GM21367 (cell line): ENCODE measurements around the gene LINC01488.

Source experiments
- ATAC-seq: cut with Tn5 transposase; IDR thresholded peaks from one replicate; pipeline ENCODE4 v1.9.1; 2021; ENCODE audit not compliant: unreplicated experiment

Gene LINC01488

GRCh38 chr11:69508974-69509373, 27.5 kb downstream of the LINC01488 start:
- no peak for ATAC-seq

GRCh38 chr11:69509381-69509780, 27.9 kb downstream of the LINC01488 start:
- no peak for ATAC-seq

GRCh38 chr11:69509846-69510390, 28.5 kb downstream of the LINC01488 start:
- no peak for ATAC-seq

DNA sequence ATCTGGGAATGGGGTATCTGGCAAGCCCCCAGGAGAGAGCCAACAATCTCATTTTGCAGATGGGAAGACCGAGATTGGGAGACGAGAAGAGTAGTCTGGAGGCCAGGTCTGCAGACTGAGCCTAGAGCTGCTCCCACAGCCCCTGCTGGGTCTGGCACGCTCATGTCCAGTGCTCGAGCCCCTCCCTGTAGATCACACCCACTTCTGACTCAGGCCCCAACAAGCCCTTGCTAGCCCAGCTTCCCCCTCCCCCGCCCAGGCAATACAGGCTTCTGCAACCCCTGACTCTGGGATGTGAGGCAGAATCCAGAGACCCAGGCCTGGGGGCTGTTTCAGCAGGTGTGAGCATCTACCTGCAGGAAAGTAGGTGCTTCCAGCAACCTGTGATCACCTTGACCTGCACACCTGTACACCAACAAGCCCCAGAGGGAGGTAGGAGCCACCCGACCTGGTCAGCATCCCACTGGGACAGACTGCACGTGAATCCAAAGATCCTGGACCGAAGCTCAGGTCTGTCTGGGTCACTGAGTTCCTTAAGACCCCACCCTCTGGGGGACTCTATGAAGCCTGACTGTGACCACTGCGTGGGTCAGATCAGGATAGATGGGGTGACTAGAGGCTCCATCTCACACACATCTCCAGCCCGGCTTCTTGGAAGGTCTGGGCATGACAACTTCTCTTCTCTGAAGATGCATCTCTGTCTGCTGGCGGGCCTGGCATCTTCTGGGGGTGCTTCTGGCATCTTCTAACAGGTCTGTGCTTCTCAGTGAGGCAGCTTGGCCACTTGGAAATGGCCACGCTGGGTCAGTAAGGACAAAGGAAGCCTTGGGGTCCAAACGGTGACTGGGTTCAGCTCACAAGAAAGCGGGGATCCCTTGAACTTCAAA, 29.3 kb downstream of the LINC01488 start:
- no peak for ATAC-seq

DNA sequence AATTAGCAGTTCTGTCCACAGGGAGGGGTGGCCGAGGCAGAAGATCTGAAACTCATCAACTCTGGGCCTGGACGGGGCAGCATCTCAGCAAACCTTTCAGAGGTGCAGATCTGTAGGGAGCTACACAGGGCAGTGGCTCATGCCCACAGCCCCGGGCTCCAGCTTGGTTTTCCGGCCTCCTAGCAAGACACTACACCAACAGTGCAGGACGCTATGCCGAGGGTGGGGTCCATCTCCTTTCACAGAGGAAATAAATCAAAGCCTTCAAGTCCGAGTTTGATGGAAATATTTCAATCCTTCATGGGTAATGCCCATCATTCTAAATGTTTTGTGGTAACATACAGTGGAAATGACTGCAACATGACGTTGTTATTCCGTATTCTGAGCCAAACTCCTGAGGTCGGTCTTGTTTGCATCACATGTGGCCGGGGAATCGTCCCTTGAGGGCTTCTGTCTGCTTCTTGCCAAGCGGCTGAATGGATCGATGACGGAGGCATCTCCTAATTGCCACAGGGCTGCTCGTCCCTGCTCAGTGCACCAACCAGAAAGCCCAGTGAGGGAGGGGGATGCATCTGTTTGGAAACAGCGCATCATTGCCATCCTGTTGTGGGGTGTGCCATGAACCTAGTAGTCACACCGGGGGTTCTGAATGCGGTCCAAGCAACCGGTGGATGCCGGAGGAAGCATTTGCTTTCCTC, 30.0 kb downstream of the LINC01488 start:
- ATAC-seq: no peak

- ATAC-seq: no peak
Observed at GRCh38 chr11:69512136-69512535, 30.7 kb downstream of the LINC01488 start.

- ATAC-seq: no peak
Observed at GRCh38 chr11:69512790-69513189, 31.3 kb downstream of the LINC01488 start.

- no peak for ATAC-seq
Observed at GRCh38 chr11:69513196-69513595, 31.7 kb downstream of the LINC01488 start.

DNA sequence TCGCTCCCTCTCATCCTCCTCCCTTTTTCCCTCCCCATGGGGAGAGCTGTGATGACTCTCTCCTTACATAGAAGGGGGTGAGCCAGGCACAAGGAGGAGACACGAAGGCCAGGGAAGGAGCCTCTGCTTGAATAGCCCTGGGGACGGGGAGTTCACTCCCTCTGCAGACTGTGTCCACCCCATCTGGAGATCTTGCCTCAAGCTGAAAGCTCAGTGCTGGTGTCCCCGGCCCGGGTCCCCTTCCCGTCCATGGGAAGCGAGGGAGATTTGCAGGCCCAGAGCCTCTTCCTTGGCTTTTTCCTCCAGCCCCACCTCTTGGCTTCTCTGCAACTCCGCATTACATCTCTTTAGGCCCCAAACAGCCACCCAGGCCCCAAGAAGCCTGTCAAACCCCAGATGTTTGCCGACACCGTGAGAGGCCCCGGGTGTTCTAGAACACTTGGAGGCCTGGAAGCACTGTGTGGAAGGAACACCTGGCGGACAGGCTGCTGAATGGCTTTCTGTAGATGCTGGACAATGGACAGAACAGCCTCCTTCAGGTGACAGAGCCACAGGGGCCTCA, 32.3 kb downstream of the LINC01488 start:
- no peak for ATAC-seq

GRCh38 chr11:69514771-69515170, 33.3 kb downstream of the LINC01488 start:
- no peak for ATAC-seq

GRCh38 chr11:69515271-69516245, 34.1 kb downstream of the LINC01488 start:
- no peak for ATAC-seq

GRCh38 chr11:69516526-69516925, 35.1 kb downstream of the LINC01488 start:
- ATAC-seq: no peak

DNA sequence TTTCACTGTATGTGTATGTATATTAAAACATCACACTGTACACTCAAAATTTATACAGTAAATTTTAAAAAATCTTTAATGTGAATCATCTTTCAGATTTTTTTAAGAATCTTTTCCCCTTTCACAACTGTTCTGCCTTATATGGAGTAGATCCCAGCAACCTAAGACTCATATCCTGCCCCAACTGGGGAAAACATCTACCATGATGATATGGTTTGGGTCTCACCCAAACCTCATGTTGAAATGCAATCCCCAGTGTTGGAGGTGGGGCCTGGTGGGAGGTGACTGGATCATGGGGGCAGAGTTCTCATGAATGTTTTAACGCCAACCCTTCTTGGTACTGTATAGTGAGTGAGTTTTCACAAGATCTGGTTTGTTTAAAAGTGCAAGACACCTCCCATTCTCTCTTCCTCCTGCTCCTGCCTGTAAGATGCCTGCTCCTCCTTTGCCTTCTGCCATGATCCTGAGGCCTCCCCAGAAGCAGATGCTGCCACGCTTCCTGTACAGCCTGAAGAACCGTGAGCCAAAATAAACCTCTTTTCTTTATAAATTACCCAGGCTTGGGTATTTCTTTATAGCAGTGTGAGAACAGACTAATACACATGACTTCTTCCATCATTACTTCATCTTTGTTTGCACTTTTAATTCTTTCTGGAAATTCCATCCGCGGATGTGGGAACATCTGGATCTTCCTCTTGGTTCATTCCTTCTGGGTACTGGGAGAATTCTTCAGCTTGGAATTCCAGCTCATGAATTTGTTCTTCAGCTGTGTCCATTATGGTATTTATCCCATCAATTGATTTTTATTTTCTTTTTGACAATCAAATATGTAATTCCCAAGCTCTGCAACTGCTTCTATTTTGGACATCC, 36.9 kb downstream of the LINC01488 start:
- ATAC-seq: no peak

GRCh38 chr11:69520186-69520916, 38.9 kb downstream of the LINC01488 start:
- ATAC-seq: no peak

- no peak for ATAC-seq
Observed at GRCh38 chr11:69521457-69521856, 40.0 kb downstream of the LINC01488 start.

DNA sequence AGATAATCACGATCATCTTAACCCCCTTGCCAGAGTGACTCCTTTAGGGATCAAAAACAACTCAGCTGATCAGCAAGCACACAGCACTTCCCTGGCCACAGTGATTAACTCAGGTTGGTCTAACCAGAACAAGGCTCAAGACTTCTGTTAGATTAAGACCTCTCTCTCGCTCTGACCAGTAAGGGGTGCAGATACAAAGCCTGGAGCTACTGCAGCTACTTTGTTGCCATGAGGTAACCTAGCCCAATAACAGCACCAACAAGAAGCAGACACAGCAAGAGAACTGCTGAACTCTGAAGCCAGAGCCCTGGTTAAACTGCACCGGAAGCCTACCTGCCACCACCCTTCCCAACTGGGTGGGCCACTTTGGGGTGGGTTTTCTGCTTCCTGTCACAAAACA, 42.0 kb downstream of the LINC01488 start:
- no peak for ATAC-seq

GRCh38 chr11:69524291-69524882, 42.9 kb downstream of the LINC01488 start:
- no peak for ATAC-seq

- ATAC-seq: no peak
Observed at GRCh38 chr11:69524991-69525411, 43.5 kb downstream of the LINC01488 start.
